ENCODE results near the gene SAMD5. TPM values are rescaled to one million over a fixed set of nuclear protein-coding genes. Genes with fewer than 3 reads are reported as not detected.

Gene SAMD5
- total and polyA plus RNA-seq, 2 experiments from 2014 or later, result 0.07 to 0.12 TPM

GRCh38 chr6:147567141-147567805, 58.8 kb downstream of the SAMD5 start:
- Histone ChIP-seq H3K27ac (no peak overlapping the region), H3K4me3 (no peak overlapping the region), H3K27me3 (no peaks in the 10 kb centered on the region), H3K4me1 (ENCODE audit: low read depth) (no peaks in the 10 kb centered on the region), H3K9me3 (ENCODE audit: low read depth) (no peaks in the 10 kb centered on the region), H3K36me3 (no peaks in the 10 kb centered on the region)
- TF ChIP-seq CTCF (IDR thresholded peaks at IDR 0.05; ENCODE audit: low read depth, low read length), result no peak
- no peak for DNase-seq (ENCODE audit: low read depth in 1 of 2, low spot score in 1 of 2)

- DNase-seq (ENCODE audit: low read depth in 1 of 2, low spot score in 1 of 2), result no peak
- Histone ChIP-seq H3K4me3 (no peak overlapping the region), H3K27me3 (no peaks in the 10 kb centered on the region), H3K36me3 (no peaks in the 10 kb centered on the region), H3K9me3 (ENCODE audit: low read depth) (no peaks in the 10 kb centered on the region), H3K4me1 (ENCODE audit: low read depth) (no peaks in the 10 kb centered on the region), H3K27ac (no peak overlapping the region)
- TF ChIP-seq CTCF (IDR thresholded peaks at IDR 0.05; ENCODE audit: low read depth, low read length), result no peak
Observed at GRCh38 chr6:147569788-147570187, 61.3 kb downstream of the SAMD5 start.

DNA sequence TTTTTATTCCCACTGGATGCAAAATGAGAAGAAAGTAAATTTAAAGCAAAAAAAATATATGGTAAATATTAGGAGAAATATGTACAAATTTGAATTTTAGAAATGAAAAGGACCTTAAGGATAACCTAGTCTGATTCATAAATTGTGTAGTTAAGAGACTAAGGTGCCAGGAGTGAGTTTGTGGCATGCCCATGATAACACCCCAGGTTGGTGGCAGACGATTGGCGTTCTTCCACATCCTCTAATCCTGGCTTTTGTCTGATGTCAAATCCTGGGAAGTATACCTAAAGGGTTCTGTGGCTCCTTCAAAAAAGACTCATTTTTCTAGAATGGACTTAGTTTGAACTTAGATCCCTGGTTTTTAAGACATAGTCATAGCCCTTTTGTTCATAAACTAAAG, 62.2 kb downstream of the SAMD5 start:
- no peaks in the 10 kb centered on the region for H3K9me3 ChIP-seq (ENCODE audit: low read depth)
- no peak for TF ChIP-seq CTCF (IDR thresholded peaks at IDR 0.05; ENCODE audit: low read depth, low read length)
- no peaks in the 10 kb centered on the region for H3K4me1 ChIP-seq (ENCODE audit: low read depth)
- H3K27ac ChIP-seq, result no peak overlapping the region
- no peaks in the 10 kb centered on the region for H3K27me3 ChIP-seq
- H3K4me3 ChIP-seq, result no peak overlapping the region
- no peak for DNase-seq (ENCODE audit: low read depth in 1 of 2, low spot score in 1 of 2)
- no peaks in the 10 kb centered on the region for H3K36me3 ChIP-seq

DNA sequence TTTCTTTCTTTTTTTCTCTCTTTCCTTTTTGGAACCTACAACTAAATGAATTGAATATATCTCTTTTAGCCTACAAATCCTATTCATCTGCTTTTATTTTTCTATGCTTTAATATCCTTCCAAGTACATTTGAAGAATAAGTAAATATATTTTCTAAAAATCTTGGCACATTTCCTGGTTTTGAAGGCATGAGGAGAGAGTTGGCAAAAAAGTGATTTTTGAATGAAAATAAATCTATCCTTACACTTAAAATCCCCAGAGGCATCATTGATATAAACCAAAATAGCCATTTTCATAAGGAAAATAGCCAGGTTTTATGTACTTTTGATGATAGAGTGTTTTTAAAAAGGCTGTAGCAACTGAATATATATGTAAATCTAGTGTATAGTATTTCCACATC, 69.0 kb downstream of the SAMD5 start:
- H3K27ac ChIP-seq, result no peak overlapping the region
- no peak for TF ChIP-seq CTCF (IDR thresholded peaks at IDR 0.05; ENCODE audit: low read depth, low read length)
- no peaks in the 10 kb centered on the region for H3K27me3 ChIP-seq
- DNase-seq (ENCODE audit: low read depth in 1 of 2, low spot score in 1 of 2), result no peak
- H3K36me3 ChIP-seq, result no peaks in the 10 kb centered on the region
- no peak overlapping the region for H3K4me3 ChIP-seq
- H3K4me1 ChIP-seq (ENCODE audit: low read depth), result no peaks in the 10 kb centered on the region
- H3K9me3 ChIP-seq (ENCODE audit: low read depth), result no peaks in the 10 kb centered on the region

- H3K9me3 ChIP-seq (ENCODE audit: low read depth), result no peaks in the 10 kb centered on the region
- DNase-seq (ENCODE audit: low read depth in 1 of 2, low spot score in 1 of 2), result no peak
- H3K4me1 ChIP-seq (ENCODE audit: low read depth), result no peaks in the 10 kb centered on the region
- no peaks in the 10 kb centered on the region for H3K27me3 ChIP-seq
- H3K27ac ChIP-seq, result no peak overlapping the region
- no peak for TF ChIP-seq CTCF (IDR thresholded peaks at IDR 0.05; ENCODE audit: low read depth, low read length)
- H3K4me3 ChIP-seq, result no peak overlapping the region
- H3K36me3 ChIP-seq, result no peaks in the 10 kb centered on the region
Observed at GRCh38 chr6:147578159-147578558, 69.7 kb downstream of the SAMD5 start.

Measured in cardiac muscle cell (in vitro differentiated cells and primary cell).